ENCODE data around the gene ETV5. TPM values are rescaled to one million over a fixed set of nuclear protein-coding genes. Genes with fewer than 3 reads are reported as not detected.

The ETV5 gene
- total RNA-seq, 4 donors from 2014 or later, result 9.8 to 18.3 (median 12.2) TPM

DNA sequence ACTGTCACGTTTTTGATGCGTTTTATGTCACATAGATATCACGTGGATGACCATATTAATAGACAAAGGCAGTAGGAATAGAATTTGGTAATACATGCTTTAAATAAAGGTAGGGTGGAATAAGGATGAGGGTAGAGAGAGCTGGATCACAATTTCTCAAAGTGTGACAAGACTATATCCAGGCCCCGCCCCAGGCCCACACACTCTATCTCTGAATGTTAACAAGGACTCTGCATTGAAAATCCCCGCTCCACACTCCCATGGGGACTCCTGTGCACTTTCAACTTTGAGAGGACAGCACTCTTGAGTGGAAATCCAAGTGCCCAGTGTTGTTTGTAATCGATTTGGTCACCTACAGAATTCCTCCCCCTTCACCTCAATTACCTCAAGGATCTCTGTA is 31.4 kb downstream of the ETV5 start:
- H3K4me1 ChIP-seq, result no peaks in the 10 kb centered on the region
- TF ChIP-seq, protein P1, sequence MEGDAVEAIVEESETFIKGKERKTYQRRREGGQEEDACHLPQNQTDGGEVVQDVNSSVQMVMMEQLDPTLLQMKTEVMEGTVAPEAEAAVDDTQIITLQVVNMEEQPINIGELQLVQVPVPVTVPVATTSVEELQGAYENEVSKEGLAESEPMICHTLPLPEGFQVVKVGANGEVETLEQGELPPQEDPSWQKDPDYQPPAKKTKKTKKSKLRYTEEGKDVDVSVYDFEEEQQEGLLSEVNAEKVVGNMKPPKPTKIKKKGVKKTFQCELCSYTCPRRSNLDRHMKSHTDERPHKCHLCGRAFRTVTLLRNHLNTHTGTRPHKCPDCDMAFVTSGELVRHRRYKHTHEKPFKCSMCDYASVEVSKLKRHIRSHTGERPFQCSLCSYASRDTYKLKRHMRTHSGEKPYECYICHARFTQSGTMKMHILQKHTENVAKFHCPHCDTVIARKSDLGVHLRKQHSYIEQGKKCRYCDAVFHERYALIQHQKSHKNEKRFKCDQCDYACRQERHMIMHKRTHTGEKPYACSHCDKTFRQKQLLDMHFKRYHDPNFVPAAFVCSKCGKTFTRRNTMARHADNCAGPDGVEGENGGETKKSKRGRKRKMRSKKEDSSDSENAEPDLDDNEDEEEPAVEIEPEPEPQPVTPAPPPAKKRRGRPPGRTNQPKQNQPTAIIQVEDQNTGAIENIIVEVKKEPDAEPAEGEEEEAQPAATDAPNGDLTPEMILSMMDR (IDR thresholded peaks at IDR 0.05), result no peak
- TF ChIP-seq EP300 (IDR thresholded peaks at IDR 0.05), result no peak
- no peak for TF ChIP-seq POLR2A (IDR thresholded peaks at IDR 0.05)
- WGBS, 2 donors, result 94 to 95% methylated on average over 6 of the region's 6 CpGs
- peaks cover 0 to 22% (median 0%) of the 10 kb centered on the region in 3 donors for H3K36me3 ChIP-seq
- H3K27ac ChIP-seq, result no peak overlapping the region
- DNase-seq (ENCODE audit: low spot score in 2 of 2), result no peak
- peaks cover 0 to 9% (median 0%) of the 10 kb centered on the region in 4 donors for H3K9me3 ChIP-seq
- no peak overlapping the region for H3K4me3 ChIP-seq
- H3K27me3 ChIP-seq, result no peaks in the 10 kb centered on the region

DNA sequence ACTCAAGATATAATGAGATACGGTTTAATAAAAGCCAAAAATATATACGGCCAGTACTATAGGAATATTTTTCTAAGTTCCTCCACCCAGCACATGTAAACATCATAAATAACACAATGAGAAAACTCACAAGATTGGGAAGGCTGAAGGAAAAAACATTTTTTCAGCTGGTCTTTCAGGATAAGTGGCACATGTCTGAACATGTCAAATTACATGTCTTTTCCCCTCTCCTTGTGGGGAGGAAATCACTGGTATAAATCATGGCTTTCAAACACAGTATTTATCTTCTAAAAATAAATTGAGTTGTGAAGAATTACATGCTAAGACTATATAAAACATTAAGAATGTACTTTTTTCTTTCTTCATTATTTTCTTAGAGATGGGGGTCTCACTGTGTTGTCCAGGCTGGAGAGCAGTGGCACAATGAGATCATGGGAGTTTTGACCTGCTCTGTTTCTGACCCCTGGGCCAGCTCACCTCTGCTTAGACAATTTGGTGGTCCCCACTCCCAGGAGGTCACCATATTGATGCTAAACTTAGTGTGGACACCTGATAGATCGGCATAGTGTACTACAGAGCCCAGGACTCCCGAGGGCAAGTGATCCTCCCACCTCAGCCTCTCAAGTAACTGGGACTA is 32.8 kb downstream of the ETV5 start:
- peaks cover 0 to 22% (median 0%) of the 10 kb centered on the region in 3 donors for H3K36me3 ChIP-seq
- no peak for DNase-seq (ENCODE audit: low spot score in 2 of 2)
- TF ChIP-seq, protein P1 (IDR thresholded peaks at IDR 0.05), result no peak
- TF ChIP-seq EP300 (IDR thresholded peaks at IDR 0.05) (no peak), POLR2A (IDR thresholded peaks at IDR 0.05) (no peak)
- no peaks in the 10 kb centered on the region for H3K27me3 ChIP-seq
- H3K4me3 ChIP-seq, result no peak overlapping the region
- no peak overlapping the region for H3K27ac ChIP-seq
- H3K9me3 ChIP-seq, result peaks cover 0 to 9% (median 0%) of the 10 kb centered on the region in 4 donors
- H3K4me1 ChIP-seq, result no peaks in the 10 kb centered on the region
- WGBS, 2 donors, result 83 to 90% methylated on average over 4 of the region's 4 CpGs

DNA sequence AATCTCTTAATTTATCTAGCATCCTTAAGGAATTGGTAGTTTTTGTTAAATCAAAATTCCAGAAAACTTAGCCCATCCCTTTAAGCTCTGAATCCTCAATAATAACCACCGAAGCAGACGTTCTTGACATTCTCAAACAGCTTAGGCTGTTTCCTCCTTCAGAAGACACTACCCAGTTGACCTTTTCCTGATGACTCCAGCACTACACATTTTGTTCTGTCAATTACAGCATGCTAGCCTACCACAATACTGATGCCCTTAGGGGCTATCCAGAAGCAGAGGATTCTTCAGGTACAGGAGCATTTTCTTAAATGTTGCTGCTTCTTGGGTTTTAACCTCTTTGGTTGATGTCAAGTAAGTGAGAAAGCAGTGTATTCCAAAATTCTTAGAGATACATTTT is 33.4 kb downstream of the ETV5 start:
- WGBS, 2 donors, result 64 to 68% methylated on average over 2 of the region's 2 CpGs
- peaks cover 0 to 22% (median 0%) of the 10 kb centered on the region in 3 donors for H3K36me3 ChIP-seq
- peaks cover 0 to 9% (median 0%) of the 10 kb centered on the region in 4 donors for H3K9me3 ChIP-seq
- no peak for DNase-seq (ENCODE audit: low spot score in 2 of 2)
- H3K27me3 ChIP-seq, result no peaks in the 10 kb centered on the region
- H3K27ac ChIP-seq, result no peak overlapping the region
- no peak overlapping the region for H3K4me3 ChIP-seq
- no peaks in the 10 kb centered on the region for H3K4me1 ChIP-seq
- no peak for TF ChIP-seq EP300 (IDR thresholded peaks at IDR 0.05)
- no peak for TF ChIP-seq POLR2A (IDR thresholded peaks at IDR 0.05)
- TF ChIP-seq, protein P1 (IDR thresholded peaks at IDR 0.05), result no peak

DNA sequence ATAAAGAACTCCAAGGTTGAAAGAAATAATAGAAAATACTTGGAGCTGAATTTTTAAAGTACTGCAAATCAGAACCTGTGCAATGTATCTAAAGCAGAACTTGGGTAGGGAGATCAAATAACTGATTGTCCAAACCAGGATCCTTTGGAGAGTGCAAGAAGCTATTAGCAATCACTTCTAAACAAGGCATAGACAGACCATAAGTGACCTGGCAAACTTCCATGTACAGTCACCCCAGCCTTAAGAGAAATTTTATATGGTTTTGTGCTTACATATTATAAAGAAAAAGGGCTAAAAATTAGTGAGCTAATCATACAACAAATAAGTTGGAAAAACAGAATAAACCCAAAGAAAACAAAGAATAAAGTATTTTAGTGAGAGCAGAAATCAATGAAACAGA is 35.2 kb downstream of the ETV5 start:
- H3K27me3 ChIP-seq, result no peaks in the 10 kb centered on the region
- no peaks in the 10 kb centered on the region for H3K4me1 ChIP-seq
- no peak for DNase-seq (ENCODE audit: low spot score in 2 of 2)
- H3K27ac ChIP-seq, result no peak overlapping the region
- no peak overlapping the region for H3K4me3 ChIP-seq
- H3K36me3 ChIP-seq, result peaks cover 0 to 10% (median 0%) of the 10 kb centered on the region in 3 donors
- H3K9me3 ChIP-seq, result peaks cover 0 to 9% (median 0%) of the 10 kb centered on the region in 4 donors
- TF ChIP-seq POLR2A (IDR thresholded peaks at IDR 0.05) (no peak), EP300 (IDR thresholded peaks at IDR 0.05) (no peak)
- TF ChIP-seq, protein P1 (IDR thresholded peaks at IDR 0.05), result no peak

DNA sequence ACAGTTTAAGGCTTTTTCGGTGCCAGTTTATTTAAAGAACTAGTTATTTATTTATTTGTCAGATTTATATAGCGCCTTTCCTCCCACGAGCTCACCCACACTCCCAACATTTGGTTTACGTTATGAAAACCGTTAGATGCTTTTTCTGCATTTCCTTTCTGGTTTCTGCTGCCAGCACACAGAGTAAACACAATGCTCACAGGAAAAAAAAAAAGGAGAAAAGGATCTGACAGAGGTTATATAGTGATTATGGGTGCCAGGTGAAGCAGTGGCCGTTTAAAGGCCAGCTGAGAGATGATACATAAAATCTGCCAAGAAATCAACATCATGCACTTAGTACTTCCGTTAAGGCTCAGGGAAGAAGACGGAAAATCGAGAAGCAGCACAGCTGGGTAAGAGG is 37.9 kb downstream of the ETV5 start:
- WGBS, 2 donors, result 49 to 53% methylated on average over 9 of the region's 9 CpGs
- no peak for TF ChIP-seq EP300 (IDR thresholded peaks at IDR 0.05)
- TF ChIP-seq, protein P1 (IDR thresholded peaks at IDR 0.05), result no peak
- TF ChIP-seq POLR2A (IDR thresholded peaks at IDR 0.05), result no peak
- Histone ChIP-seq H3K36me3 (peaks cover 0 to 10% (median 0%) of the 10 kb centered on the region in 3 donors), H3K27me3 (no peaks in the 10 kb centered on the region), H3K9me3 (peaks cover 0 to 9% (median 0%) of the 10 kb centered on the region in 4 donors), H3K27ac (no peak overlapping the region), H3K4me3 (no peak overlapping the region), H3K4me1 (peaks cover 0 to 4% (median 0%) of the 10 kb centered on the region in 4 donors)
- DNase-seq (ENCODE audit: low spot score in 2 of 2), result no peak

Measured in tibial nerve (tissue), 4 donors.